ENCODE data around the gene STAG2. TPM values are rescaled to one million over a fixed set of nuclear protein-coding genes. Genes with fewer than 3 reads are reported as not detected.

STAG2 gene
- total RNA-seq, 4 donors from 2014 or later: 22.6 to 78.0 (median 50.7) TPM

- Histone ChIP-seq H3K27ac (no peak overlapping the region), H3K9me3 (no peaks in the 10 kb centered on the region), H3K36me3 (peaks cover 0 to 15% (median 0%) of the 10 kb centered on the region in 3 donors), H3K4me3 (no peak overlapping the region), H3K27me3 (no peaks in the 10 kb centered on the region), H3K4me1 (no peaks in the 10 kb centered on the region)
- intact Hi-C loops (cut with DNase I): no loop called here
- DNase-seq: no peak
- TF ChIP-seq, protein P1, sequence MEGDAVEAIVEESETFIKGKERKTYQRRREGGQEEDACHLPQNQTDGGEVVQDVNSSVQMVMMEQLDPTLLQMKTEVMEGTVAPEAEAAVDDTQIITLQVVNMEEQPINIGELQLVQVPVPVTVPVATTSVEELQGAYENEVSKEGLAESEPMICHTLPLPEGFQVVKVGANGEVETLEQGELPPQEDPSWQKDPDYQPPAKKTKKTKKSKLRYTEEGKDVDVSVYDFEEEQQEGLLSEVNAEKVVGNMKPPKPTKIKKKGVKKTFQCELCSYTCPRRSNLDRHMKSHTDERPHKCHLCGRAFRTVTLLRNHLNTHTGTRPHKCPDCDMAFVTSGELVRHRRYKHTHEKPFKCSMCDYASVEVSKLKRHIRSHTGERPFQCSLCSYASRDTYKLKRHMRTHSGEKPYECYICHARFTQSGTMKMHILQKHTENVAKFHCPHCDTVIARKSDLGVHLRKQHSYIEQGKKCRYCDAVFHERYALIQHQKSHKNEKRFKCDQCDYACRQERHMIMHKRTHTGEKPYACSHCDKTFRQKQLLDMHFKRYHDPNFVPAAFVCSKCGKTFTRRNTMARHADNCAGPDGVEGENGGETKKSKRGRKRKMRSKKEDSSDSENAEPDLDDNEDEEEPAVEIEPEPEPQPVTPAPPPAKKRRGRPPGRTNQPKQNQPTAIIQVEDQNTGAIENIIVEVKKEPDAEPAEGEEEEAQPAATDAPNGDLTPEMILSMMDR (IDR thresholded peaks at IDR 0.05): no peak
- WGBS, 2 donors: 91 to 93% methylated on average over 1 of the region's 1 CpG
Measured at GRCh38 chrX:124026529-124026928, 65.0 kb downstream of the STAG2 start.

- H3K4me3 ChIP-seq: no peak overlapping the region
Measured at GRCh38 chrX:124028182-124028581, 66.7 kb downstream of the STAG2 start.

GRCh38 chrX:124030520-124030919, 69.0 kb downstream of the STAG2 start:
- no peak for DNase-seq
- Histone ChIP-seq H3K4me3 (no peak overlapping the region), H3K9me3 (no peaks in the 10 kb centered on the region), H3K36me3 (peaks cover 0 to 42% (median 0%) of the 10 kb centered on the region in 3 donors), H3K4me1 (no peaks in the 10 kb centered on the region), H3K27me3 (no peaks in the 10 kb centered on the region), H3K27ac (no peak overlapping the region)
- 64 to 90% methylated on average over 1 of the region's 1 CpG for WGBS, 2 donors
- intact Hi-C loops (cut with DNase I): no loop called here
- TF ChIP-seq, protein P1 (IDR thresholded peaks at IDR 0.05): no peak
- TF ChIP-seq POLR2A (IDR thresholded peaks at IDR 0.05): no peak

More at GRCh38 chrX:124028182-124028581, 66.7 kb downstream of the STAG2 start:
- no peak for DNase-seq
- TF ChIP-seq, protein P1 (IDR thresholded peaks at IDR 0.05): no peak
- no peak for TF ChIP-seq POLR2A (IDR thresholded peaks at IDR 0.05)
- H3K9me3 ChIP-seq: no peaks in the 10 kb centered on the region
- H3K4me1 ChIP-seq: no peaks in the 10 kb centered on the region
- H3K36me3 ChIP-seq: peaks cover 0 to 28% (median 0%) of the 10 kb centered on the region in 3 donors
- H3K27ac ChIP-seq: no peak overlapping the region
- WGBS, 2 donors: 67 to 74% methylated on average over 3 of the region's 3 CpGs
- no peaks in the 10 kb centered on the region for H3K27me3 ChIP-seq
- intact Hi-C loops (cut with DNase I): no loop called here

- Histone ChIP-seq H3K4me3 (no peak overlapping the region), H3K4me1 (no peaks in the 10 kb centered on the region), H3K36me3 (peaks cover 0 to 47% (median 0%) of the 10 kb centered on the region in 3 donors), H3K27ac (no peak overlapping the region), H3K9me3 (no peaks in the 10 kb centered on the region), H3K27me3 (no peaks in the 10 kb centered on the region)
- intact Hi-C loops (cut with DNase I): no loop called here
- TF ChIP-seq POLR2A (IDR thresholded peaks at IDR 0.05): no peak
- TF ChIP-seq, protein P1 (IDR thresholded peaks at IDR 0.05): no peak
- no peak for DNase-seq
- WGBS, 2 donors: 100% methylated on average over 1 of the region's 1 CpG
Measured at GRCh38 chrX:124033821-124034220, 72.3 kb downstream of the STAG2 start.

GRCh38 chrX:124035657-124036056, 74.2 kb downstream of the STAG2 start:
- TF ChIP-seq, protein P1 (IDR thresholded peaks at IDR 0.05): no peak
- no peak for TF ChIP-seq POLR2A (IDR thresholded peaks at IDR 0.05)
- Histone ChIP-seq H3K27me3 (no peaks in the 10 kb centered on the region), H3K36me3 (peaks cover 0 to 53% (median 0%) of the 10 kb centered on the region in 3 donors), H3K4me3 (no peak overlapping the region), H3K4me1 (no peaks in the 10 kb centered on the region), H3K27ac (no peak overlapping the region), H3K9me3 (no peaks in the 10 kb centered on the region)
- intact Hi-C loops (cut with DNase I): no loop called here
- no peak for DNase-seq
- WGBS, 2 donors: 83% methylated on average over 2 of the region's 2 CpGs; no CpG with 5 or more reads in 1 of the 2 donors

Data from esophagus squamous epithelium (tissue), 5 donors.